Peyer's patch (tissue), 4 donors: ENCODE results near the gene OR10A4. TPM values are rescaled to one million over a fixed set of nuclear protein-coding genes. Genes with fewer than 3 reads are reported as not detected.

Source experiments
- DNase-seq, 3 donors: peaks; one replicate each; pipeline ENCODE4 v3.0.0-alpha.2; 2017 to 2019
- H3K27ac ChIP-seq, 4 donors: fragments of 200-600 bp; sonication (generic); one replicate each; pipeline ENCODE4 v1.5.1; 2016 to 2019
- H3K27me3 ChIP-seq, 2 donors: fragments of 200-600 bp; sonication (generic); one replicate each; pipeline ENCODE4 v1.5.1; 2019
- H3K36me3 ChIP-seq, 3 donors: fragments of 200-600 bp; sonication (generic); one replicate each; pipeline ENCODE4 v1.5.1; 2016 to 2019
- H3K4me1 ChIP-seq, 4 donors: fragments of 200-600 bp; sonication (generic); one replicate each; pipeline ENCODE4 v1.5.1; 2016 to 2019
- H3K4me3 ChIP-seq, 4 donors: fragments of 200-600 bp; sonication (generic); 1 replicate in 3 of 4; 2 replicates in 1 of 4; pipeline ENCODE4 v1.5.1; 2016 to 2019; ENCODE audit warnings: mild to moderate bottlenecking in 1 of 4
- H3K9me3 ChIP-seq, 4 donors: fragments of 200-600 bp; sonication (generic); one replicate each; pipeline ENCODE4 v1.5.1; 2016 to 2019; ENCODE audit warnings: mild to moderate bottlenecking in 1 of 4
- POLR2A ChIP-seq, 2 donors: fragments of 450-650 bp; IDR thresholded peaks; one replicate each; pipeline ENCODE4 v1.5.1; 2017; ENCODE audit warnings: antibody characterized with exemption in 2 of 2, mild to moderate bottlenecking in 2 of 2, moderate library complexity in 2 of 2
- total RNA-seq, 4 donors: library from RNA; depleted of rRNA; stranded (reverse); fragments of >200 nt; gene quantifications; one replicate each; pipeline ENCODE4 v1.1.0, GENCODE V29; 2016
- TF ChIP-seq, protein P1 (sequence below), 6 experiments: fragments of 450-650 bp in 4 of 6; fragments of 200-600 bp in 2 of 6; sonication (generic) in 1 of 6; IDR thresholded peaks; one replicate each; pipeline ENCODE4 v1.5.1; 2017 to 2019; ENCODE audit warnings: antibody characterized with exemption in 6 of 6, mild to moderate bottlenecking in 3 of 6, moderate library complexity in 1 of 6

Gene OR10A4, protein sequence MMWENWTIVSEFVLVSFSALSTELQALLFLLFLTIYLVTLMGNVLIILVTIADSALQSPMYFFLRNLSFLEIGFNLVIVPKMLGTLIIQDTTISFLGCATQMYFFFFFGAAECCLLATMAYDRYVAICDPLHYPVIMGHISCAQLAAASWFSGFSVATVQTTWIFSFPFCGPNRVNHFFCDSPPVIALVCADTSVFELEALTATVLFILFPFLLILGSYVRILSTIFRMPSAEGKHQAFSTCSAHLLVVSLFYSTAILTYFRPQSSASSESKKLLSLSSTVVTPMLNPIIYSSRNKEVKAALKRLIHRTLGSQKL
- total RNA-seq: not detected

DNA sequence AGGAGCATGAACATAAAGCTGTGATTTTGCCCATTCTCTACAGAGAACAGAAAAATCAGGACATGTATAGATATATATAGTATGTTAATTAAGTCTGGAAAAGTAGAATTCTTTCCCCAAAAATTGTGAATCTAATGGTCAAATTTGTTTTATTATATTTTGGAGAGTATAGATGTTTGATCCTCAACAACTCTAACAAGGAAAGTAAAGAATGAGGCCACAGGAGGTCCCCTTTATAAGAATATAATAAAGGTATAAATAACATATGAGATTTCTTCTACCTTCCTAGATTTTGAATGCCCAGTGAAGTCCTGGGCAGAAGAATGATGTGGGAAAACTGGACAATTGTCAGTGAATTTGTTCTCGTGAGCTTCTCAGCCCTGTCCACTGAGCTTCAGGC lies at the start of gene OR10A4:
Gene OR10A4, plus strand, starts transcription at position 301 of the 400 bp plus-strand sequence. Its CDS starts 23 bp downstream, at position 324.
- TF ChIP-seq, protein P1, sequence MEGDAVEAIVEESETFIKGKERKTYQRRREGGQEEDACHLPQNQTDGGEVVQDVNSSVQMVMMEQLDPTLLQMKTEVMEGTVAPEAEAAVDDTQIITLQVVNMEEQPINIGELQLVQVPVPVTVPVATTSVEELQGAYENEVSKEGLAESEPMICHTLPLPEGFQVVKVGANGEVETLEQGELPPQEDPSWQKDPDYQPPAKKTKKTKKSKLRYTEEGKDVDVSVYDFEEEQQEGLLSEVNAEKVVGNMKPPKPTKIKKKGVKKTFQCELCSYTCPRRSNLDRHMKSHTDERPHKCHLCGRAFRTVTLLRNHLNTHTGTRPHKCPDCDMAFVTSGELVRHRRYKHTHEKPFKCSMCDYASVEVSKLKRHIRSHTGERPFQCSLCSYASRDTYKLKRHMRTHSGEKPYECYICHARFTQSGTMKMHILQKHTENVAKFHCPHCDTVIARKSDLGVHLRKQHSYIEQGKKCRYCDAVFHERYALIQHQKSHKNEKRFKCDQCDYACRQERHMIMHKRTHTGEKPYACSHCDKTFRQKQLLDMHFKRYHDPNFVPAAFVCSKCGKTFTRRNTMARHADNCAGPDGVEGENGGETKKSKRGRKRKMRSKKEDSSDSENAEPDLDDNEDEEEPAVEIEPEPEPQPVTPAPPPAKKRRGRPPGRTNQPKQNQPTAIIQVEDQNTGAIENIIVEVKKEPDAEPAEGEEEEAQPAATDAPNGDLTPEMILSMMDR (IDR thresholded peaks at IDR 0.05): no peak
- no peak for TF ChIP-seq POLR2A (IDR thresholded peaks at IDR 0.05)
- H3K27ac ChIP-seq: no peak within 1 kb of the TSS

DNA sequence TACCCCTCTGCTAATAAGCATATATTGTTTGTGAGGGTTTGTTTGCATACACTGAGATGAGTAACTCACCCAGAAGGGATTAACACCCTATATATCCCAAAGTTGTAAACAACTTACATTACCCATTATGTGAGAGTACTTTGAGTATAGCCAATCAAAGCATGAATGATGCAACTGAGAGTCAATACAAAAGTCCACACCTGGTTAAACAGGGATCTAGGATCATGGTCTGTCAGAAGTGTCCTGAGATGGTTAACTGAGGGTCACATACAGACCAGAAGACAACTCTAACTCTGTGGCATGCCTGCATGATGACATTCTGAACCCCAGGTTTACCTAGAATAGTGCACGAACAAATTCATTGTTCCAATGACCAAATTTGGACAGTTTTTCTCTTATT lies 48.3 kb upstream of the OR10A4 start:
- H3K27me3 ChIP-seq: no peaks in the 10 kb centered on the region
- DNase-seq: no peak

More for the DNA sequence above, at the start of gene OR10A4:
- DNase-seq: no peak
- H3K9me3 ChIP-seq: no peaks in the 10 kb centered on the region
- no peaks in the 10 kb centered on the region for H3K4me1 ChIP-seq
- no peaks in the 10 kb centered on the region for H3K36me3 ChIP-seq
- H3K27me3 ChIP-seq: no peaks in the 10 kb centered on the region
- no peak within 1 kb of the TSS for H3K4me3 ChIP-seq

DNA sequence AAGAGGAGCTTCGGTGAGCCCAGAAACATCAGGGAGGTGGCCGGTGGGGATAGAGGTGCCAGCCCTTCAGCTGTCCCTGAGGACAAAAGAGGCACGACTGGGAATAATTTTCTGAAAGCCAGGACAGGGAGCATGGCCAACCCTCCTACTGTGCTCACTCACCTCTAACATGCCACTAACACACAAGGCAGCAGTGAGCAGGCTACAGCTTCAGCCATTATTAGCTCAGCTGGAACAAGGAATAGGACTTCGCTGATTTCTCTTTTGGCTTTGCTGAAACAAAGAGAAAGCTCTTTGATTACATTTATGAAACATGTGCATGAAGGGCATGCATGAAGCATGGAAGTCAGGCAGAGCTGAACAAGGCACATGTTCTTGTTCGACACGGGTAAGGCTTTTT lies 43.1 kb upstream of the OR10A4 start:
- H3K4me3 ChIP-seq: no peak overlapping the region
- no peak overlapping the region for H3K27ac ChIP-seq
- TF ChIP-seq, protein P1 (IDR thresholded peaks at IDR 0.05): no peak
- TF ChIP-seq POLR2A (IDR thresholded peaks at IDR 0.05): no peak
- no peaks in the 10 kb centered on the region for H3K4me1 ChIP-seq
- no peaks in the 10 kb centered on the region for H3K36me3 ChIP-seq
- no peaks in the 10 kb centered on the region for H3K9me3 ChIP-seq
- H3K27me3 ChIP-seq: no peaks in the 10 kb centered on the region
- DNase-seq: no peak

More for the DNA sequence above, 48.3 kb upstream of the OR10A4 start:
- TF ChIP-seq POLR2A (IDR thresholded peaks at IDR 0.05): no peak
- TF ChIP-seq, protein P1 (IDR thresholded peaks at IDR 0.05): no peak
- H3K4me3 ChIP-seq: no peak overlapping the region
- no peaks in the 10 kb centered on the region for H3K9me3 ChIP-seq
- H3K36me3 ChIP-seq: no peaks in the 10 kb centered on the region
- H3K4me1 ChIP-seq: no peaks in the 10 kb centered on the region
- no peak overlapping the region for H3K27ac ChIP-seq

DNA sequence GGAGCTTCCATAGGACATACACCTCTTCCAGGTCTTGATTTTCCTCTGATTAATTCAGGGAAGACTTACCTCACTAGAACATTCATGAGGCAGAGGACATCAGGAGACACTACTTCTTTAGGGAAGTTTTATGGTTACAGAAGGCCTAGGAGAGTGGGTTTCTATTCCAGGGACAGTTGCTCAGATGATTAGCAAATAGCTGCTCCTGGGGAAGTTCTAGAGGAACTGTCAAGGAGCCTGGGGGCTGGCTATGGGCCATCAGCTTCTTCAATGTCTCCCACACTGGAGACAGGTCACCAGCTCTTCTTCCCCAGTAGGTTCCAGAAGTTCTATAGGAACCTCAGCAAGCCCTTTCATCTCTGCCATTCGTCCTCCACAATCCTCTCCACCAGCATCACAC lies 42.4 kb upstream of the OR10A4 start:
- DNase-seq: no peak
- Histone ChIP-seq H3K36me3 (no peaks in the 10 kb centered on the region), H3K4me1 (no peaks in the 10 kb centered on the region), H3K4me3 (no peak overlapping the region), H3K27me3 (no peaks in the 10 kb centered on the region), H3K9me3 (no peaks in the 10 kb centered on the region), H3K27ac (no peak overlapping the region)
- TF ChIP-seq POLR2A (IDR thresholded peaks at IDR 0.05): no peak
- TF ChIP-seq, protein P1 (IDR thresholded peaks at IDR 0.05): no peak

DNA sequence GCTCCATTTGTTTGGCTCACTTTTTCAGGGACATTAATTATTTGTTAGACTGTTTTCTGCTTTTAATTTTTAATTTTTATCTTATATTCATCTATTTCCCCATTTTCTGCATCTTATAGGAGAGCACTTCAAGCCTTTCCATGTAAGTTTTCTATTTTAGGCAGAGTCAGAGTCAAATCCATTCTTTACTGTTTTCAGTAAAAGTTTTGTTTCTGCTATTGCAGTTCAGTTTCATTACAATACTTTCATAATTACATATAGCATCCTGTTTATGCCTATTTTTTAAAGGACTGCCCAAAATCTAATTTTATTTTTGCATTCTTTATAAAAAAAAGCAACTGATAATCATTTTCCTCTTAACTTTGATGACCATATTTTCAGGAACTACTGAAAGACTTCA lies 34.7 kb upstream of the OR10A4 start:
- no peak overlapping the region for H3K27ac ChIP-seq
- H3K9me3 ChIP-seq: no peaks in the 10 kb centered on the region
- H3K4me1 ChIP-seq: no peaks in the 10 kb centered on the region
- H3K4me3 ChIP-seq: no peak overlapping the region
- no peaks in the 10 kb centered on the region for H3K36me3 ChIP-seq
- TF ChIP-seq, protein P1 (IDR thresholded peaks at IDR 0.05): no peak
- TF ChIP-seq POLR2A (IDR thresholded peaks at IDR 0.05): no peak
- DNase-seq: no peak
- no peaks in the 10 kb centered on the region for H3K27me3 ChIP-seq
